ENCODE data around the gene MAP1LC3A. TPM values are rescaled to one million over a fixed set of nuclear protein-coding genes. Genes with fewer than 3 reads are reported as not detected.

Gene MAP1LC3A
- total RNA-seq, 2 experiments from 2014 or later, result 4.6 to 5.6 TPM

DNA sequence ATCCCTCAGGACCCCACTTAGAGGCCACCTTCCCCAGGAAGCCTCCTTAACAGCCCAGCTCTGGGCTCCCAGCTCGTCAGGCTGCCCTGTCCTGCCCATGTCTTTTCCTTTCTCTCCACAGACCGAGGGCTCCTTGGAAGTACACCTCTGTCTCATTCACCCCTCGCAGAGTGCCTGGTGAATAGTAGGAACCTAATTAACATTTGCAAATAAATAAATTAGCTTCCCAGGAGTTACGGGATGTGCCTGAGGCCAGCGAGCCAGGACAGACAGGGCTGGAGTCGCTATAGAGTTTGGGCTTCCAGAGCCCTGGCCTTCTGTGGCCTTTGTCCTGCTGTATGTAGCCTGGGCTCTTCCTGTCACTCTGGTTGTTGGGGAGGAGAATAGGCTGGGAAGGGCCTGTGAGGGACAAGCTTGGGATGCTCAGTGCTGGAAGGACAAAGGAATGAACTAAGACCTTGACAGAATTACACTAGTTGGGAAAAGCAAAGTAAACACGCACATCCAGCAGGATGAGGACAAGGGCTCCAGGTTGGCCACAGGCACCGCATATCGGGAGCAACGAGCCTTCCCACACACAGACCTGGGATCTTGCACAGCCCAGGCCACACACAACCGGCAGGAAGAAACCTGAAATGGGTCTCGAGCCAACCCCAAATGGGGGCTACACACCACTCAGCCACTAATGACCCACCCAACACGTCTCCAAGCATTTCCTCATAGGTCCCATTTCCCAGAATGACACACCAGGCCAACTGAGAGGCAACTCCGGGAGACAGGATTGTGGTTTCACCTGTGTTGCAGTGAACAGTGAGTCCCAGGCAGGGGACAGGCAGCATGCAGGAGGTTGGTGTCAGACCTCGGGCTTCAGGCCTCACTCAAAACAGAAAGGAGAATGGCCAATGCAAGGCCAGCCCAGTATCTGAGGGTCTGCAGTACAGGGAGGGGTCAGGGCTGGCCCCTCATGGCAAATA lies 9.7 kb downstream of the MAP1LC3A start:
- Mint-ChIP-seq H3K9me3 (no peaks in the 10 kb centered on the region), H3K36me3 (peaks cover 8% of the 10 kb centered on the region), H3K27ac (no peak overlapping the region), H3K4me3 (no peak overlapping the region), H3K27me3 (no peaks in the 10 kb centered on the region), H3K4me1 (ENCODE audit: low read depth) (peaks cover 11% of the 10 kb centered on the region)
- ChIA-PET CTCF (interaction anchor here (1.6 kb wide), 1 partner anchor 255 kb away, joined by 4 read pairs; no protein-coding TSS in a partner anchor), POLR2A (no interaction called here)
- intact Hi-C loops (cut with micrococcal nuclease), result no loop called here
- no peak for DNase-seq

DNA sequence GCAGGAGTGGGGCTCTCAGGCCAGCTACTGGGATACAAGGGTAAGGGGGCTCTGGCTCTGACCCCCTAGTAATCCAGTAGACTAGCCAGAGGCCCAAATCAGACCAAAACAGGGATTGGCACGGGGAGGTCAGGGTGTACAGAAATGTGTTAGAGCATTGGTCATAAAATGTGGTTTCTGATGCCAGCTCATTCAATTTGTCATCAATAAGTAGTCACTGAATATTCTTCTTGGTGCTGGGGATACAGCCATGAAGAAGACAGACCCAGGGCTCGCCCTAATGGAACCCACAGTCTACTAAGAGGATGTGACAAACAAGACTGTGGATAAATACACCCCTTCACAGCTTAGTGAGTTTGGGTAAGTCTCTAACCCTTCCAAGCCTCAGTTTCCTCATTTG lies 11.1 kb downstream of the MAP1LC3A start:
- Mint-ChIP-seq H3K9me3 (no peaks in the 10 kb centered on the region), H3K36me3 (peaks cover 13% of the 10 kb centered on the region), H3K27ac (no peak overlapping the region), H3K4me1 (ENCODE audit: low read depth) (peaks cover 11% of the 10 kb centered on the region), H3K27me3 (no peaks in the 10 kb centered on the region), H3K4me3 (no peak overlapping the region)
- intact Hi-C loops (cut with micrococcal nuclease), result no loop called here
- no peak for DNase-seq
- ChIA-PET CTCF (interaction anchor here (1.3 to 1.6 kb wide), 2 partner anchors 200 to 257 kb away, joined by 3 to 4 read pairs; no protein-coding TSS in a partner anchor), POLR2A (interaction anchor here (0.6 kb wide), 1 partner anchor 170 kb away, joined by 3 read pairs; no protein-coding TSS in a partner anchor)

DNA sequence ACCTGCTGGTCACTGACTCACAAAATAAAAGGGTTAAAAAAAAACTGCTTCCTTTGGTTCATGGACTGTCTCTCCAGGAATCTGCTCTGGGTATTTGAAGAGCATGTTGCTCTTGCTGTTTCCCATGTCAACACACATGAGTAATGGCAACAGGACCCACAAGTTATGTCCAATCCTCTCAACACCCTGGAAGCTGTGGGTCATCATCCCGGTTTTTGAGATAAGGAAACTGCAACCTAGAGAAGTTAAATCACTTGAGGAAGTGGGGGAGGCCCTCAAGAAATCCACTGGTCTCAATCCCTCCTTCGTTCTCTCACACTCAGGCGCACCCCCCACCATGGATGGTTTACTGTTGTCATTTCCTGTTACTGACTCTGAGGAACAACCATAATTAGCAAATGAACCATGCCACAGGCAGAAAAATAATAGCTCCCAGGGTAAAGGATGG lies 12.4 kb downstream of the MAP1LC3A start:
- H3K4me1 Mint-ChIP-seq (ENCODE audit: low read depth), result peaks cover 11% of the 10 kb centered on the region
- no peak for DNase-seq
- ChIA-PET POLR2A (no interaction called here), CTCF (interaction anchor here (1.2 to 1.3 kb wide), 2 partner anchors 40 to 199 kb away, joined by 3 read pairs; no protein-coding TSS in a partner anchor)
- H3K9me3 Mint-ChIP-seq, result no peaks in the 10 kb centered on the region
- intact Hi-C loops (cut with micrococcal nuclease), result no loop called here
- peaks cover 16% of the 10 kb centered on the region for H3K36me3 Mint-ChIP-seq
- peak overlapping the region; percentile 69 for H3K27ac Mint-ChIP-seq
- no peaks in the 10 kb centered on the region for H3K27me3 Mint-ChIP-seq
- H3K4me3 Mint-ChIP-seq, result no peak overlapping the region

DNA sequence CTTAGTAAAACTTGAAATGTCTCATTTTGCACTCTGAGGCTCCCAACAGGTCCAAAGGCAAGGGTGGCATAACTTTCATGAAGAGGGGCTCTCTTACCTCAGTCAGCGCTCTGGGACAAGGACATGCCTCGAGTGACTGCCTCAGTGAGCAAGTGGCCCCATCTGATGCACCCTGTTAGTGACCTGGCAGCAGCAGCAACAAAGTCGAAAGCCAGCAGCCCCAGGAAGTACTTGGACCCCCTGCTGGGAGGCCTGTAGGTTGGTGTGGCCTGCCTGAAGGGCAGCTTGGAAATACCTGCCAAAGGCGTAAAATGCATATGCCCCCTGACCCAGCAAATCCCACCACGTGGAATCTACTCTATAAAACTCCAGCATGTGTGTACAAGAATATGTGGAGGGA lies 13.2 kb downstream of the MAP1LC3A start:
- DNase-seq, result no peak
- Mint-ChIP-seq H3K36me3 (peaks cover 16% of the 10 kb centered on the region), H3K4me3 (no peak overlapping the region), H3K4me1 (ENCODE audit: low read depth) (peaks cover 11% of the 10 kb centered on the region), H3K27me3 (no peaks in the 10 kb centered on the region), H3K27ac (no peak overlapping the region), H3K9me3 (no peaks in the 10 kb centered on the region)
- POLR2A ChIA-PET, result no interaction called here
- CTCF ChIA-PET, result no interaction called here
- intact Hi-C loops (cut with micrococcal nuclease), result no loop called here

- Mint-ChIP-seq H3K27me3 (no peaks in the 10 kb centered on the region), H3K9me3 (no peaks in the 10 kb centered on the region), H3K27ac (no peak overlapping the region), H3K4me3 (no peak overlapping the region), H3K36me3 (peaks cover 16% of the 10 kb centered on the region), H3K4me1 (ENCODE audit: low read depth) (peaks cover 11% of the 10 kb centered on the region)
- CTCF ChIA-PET, result interaction anchor here (1.6 kb wide), 1 partner anchor 35 kb away, joined by 7 read pairs; no protein-coding TSS in a partner anchor
- intact Hi-C loops (cut with micrococcal nuclease), result no loop called here
- DNase-seq, result no peak
- POLR2A ChIA-PET, result no interaction called here
Observed at GRCh38 chr20:34573541-34574300, 15.2 kb downstream of the MAP1LC3A start.

- H3K4me3 Mint-ChIP-seq, result no peak overlapping the region
- no peak for DNase-seq
- no peaks in the 10 kb centered on the region for H3K27me3 Mint-ChIP-seq
- H3K4me1 Mint-ChIP-seq (ENCODE audit: low read depth), result peaks cover 11% of the 10 kb centered on the region
- no peaks in the 10 kb centered on the region for H3K9me3 Mint-ChIP-seq
- CTCF ChIA-PET, result interaction anchor here (1.1 to 1.6 kb wide), 2 partner anchors 33 to 36 kb away, joined by 4 to 7 read pairs; no protein-coding TSS in a partner anchor
- peaks cover 16% of the 10 kb centered on the region for H3K36me3 Mint-ChIP-seq
- no peak overlapping the region for H3K27ac Mint-ChIP-seq
- intact Hi-C loops (cut with micrococcal nuclease), result no loop called here
- POLR2A ChIA-PET, result no interaction called here
Observed at GRCh38 chr20:34574426-34574825, 15.9 kb downstream of the MAP1LC3A start.

DNA sequence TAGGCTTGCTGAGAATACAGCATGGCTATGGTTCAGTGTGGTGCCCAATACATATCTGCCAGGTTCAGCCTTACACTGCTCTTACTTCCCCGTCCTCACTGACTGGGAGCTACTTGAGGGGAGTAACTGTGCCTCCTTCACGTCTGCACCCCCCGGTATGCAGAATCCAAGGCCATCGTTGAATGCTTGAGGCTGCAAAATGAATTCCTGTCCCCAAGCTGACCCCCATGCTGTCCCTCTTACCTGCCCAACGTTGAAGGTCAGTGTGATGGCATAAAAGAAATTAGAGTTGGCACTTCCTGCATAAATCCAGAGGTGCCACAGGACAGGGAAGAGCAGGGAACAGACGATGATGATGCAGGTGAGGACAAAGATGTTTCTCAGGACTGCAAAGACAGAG lies 16.3 kb downstream of the MAP1LC3A start:
- POLR2A ChIA-PET, result no interaction called here
- Mint-ChIP-seq H3K4me3 (no peak overlapping the region), H3K36me3 (peaks cover 18% of the 10 kb centered on the region), H3K4me1 (ENCODE audit: low read depth) (peaks cover 15% of the 10 kb centered on the region), H3K27me3 (no peaks in the 10 kb centered on the region), H3K9me3 (no peaks in the 10 kb centered on the region), H3K27ac (no peak overlapping the region)
- no peak for DNase-seq
- intact Hi-C loops (cut with micrococcal nuclease), result no loop called here
- CTCF ChIA-PET, result interaction anchor here (1.1 kb wide), 1 partner anchor 33 kb away, joined by 4 read pairs; no protein-coding TSS in a partner anchor

- Mint-ChIP-seq H3K36me3 (peaks cover 18% of the 10 kb centered on the region), H3K27ac (no peak overlapping the region), H3K27me3 (no peaks in the 10 kb centered on the region), H3K9me3 (no peaks in the 10 kb centered on the region), H3K4me3 (no peak overlapping the region), H3K4me1 (ENCODE audit: low read depth) (peaks cover 19% of the 10 kb centered on the region)
- ChIA-PET POLR2A (no interaction called here), CTCF (interaction anchor here (1.1 kb wide), 1 partner anchor 34 kb away, joined by 4 read pairs; no protein-coding TSS in a partner anchor)
- intact Hi-C loops (cut with micrococcal nuclease), result no loop called here
- DNase-seq, result no peak
Observed at GRCh38 chr20:34575271-34575670, 16.8 kb downstream of the MAP1LC3A start.

GRCh38 chr20:34575756-34576155 lies 17.2 kb downstream of the MAP1LC3A start:
- POLR2A ChIA-PET, result no interaction called here
- CTCF ChIA-PET, result no interaction called here
- H3K4me3 Mint-ChIP-seq, result no peak overlapping the region
- H3K9me3 Mint-ChIP-seq, result no peaks in the 10 kb centered on the region
- intact Hi-C loops (cut with micrococcal nuclease), result no loop called here
- DNase-seq, result no peak
- peaks cover 22% of the 10 kb centered on the region for H3K36me3 Mint-ChIP-seq
- no peak overlapping the region for H3K27ac Mint-ChIP-seq
- H3K27me3 Mint-ChIP-seq, result no peaks in the 10 kb centered on the region
- peaks cover 23% of the 10 kb centered on the region for H3K4me1 Mint-ChIP-seq (ENCODE audit: low read depth)

DNA sequence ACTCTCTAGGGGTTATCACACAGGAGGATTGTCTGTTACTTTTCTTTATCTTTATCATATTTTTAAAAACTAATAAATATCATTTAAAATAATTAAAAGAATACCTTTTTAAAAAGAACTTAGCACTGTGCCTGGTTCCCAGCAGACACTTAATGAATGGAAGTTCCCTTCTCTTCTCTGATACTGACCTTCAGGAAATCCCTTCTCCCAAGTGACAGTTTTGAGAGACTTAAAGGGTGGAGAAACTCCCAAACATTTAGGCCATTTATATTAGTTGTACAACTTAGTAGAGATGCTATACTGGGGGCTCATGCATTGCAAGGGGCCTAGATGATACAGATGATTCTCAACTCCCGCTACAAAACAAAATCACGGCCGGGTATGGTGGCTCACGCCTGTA lies 18.5 kb downstream of the MAP1LC3A start:
- Mint-ChIP-seq H3K9me3 (no peaks in the 10 kb centered on the region), H3K4me3 (no peak overlapping the region), H3K27me3 (no peaks in the 10 kb centered on the region), H3K36me3 (peaks cover 21% of the 10 kb centered on the region), H3K27ac (no peak overlapping the region), H3K4me1 (ENCODE audit: low read depth) (peaks cover 27% of the 10 kb centered on the region)
- ChIA-PET CTCF (no interaction called here), POLR2A (no interaction called here)
- intact Hi-C loops (cut with micrococcal nuclease), result no loop called here
- DNase-seq, result no peak

GRCh38 chr20:34578025-34578424 lies 19.5 kb downstream of the MAP1LC3A start:
- intact Hi-C loops (cut with micrococcal nuclease), result no loop called here
- Mint-ChIP-seq H3K4me1 (ENCODE audit: low read depth) (peaks cover 31% of the 10 kb centered on the region), H3K27me3 (no peaks in the 10 kb centered on the region), H3K36me3 (peaks cover 21% of the 10 kb centered on the region), H3K4me3 (no peak overlapping the region), H3K27ac (no peak overlapping the region), H3K9me3 (no peaks in the 10 kb centered on the region)
- DNase-seq, result no peak
- ChIA-PET POLR2A (no interaction called here), CTCF (interaction anchor here (1.2 kb wide), 1 partner anchor 192 kb away, joined by 3 read pairs; no protein-coding TSS in a partner anchor)

DNA sequence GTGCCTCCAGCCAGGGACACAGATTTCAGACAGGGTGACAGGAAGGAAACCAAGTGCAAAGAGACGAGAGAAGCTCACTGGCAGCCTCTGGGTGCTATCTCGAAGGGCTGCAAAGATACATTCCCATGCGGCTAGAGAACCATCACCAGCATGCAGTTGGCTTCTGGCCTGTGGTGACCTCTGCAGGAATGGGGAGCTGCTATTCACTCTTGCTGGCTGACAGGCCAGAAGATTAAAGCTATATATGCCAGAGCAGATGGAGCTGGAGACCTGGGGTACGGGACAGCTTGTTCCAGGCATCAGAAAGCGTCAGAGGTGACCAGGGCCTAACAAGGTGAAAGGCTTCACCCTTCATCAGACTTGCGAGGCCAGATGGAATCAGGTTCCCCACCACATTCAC lies 20.0 kb downstream of the MAP1LC3A start:
- H3K36me3 Mint-ChIP-seq, result peaks cover 21% of the 10 kb centered on the region
- H3K4me3 Mint-ChIP-seq, result no peak overlapping the region
- intact Hi-C loops (cut with micrococcal nuclease), result no loop called here
- no peak overlapping the region for H3K27ac Mint-ChIP-seq
- no peak for DNase-seq
- H3K27me3 Mint-ChIP-seq, result no peaks in the 10 kb centered on the region
- ChIA-PET CTCF (interaction anchor here (1.2 kb wide), 1 partner anchor 191 kb away, joined by 3 read pairs; no protein-coding TSS in a partner anchor), POLR2A (no interaction called here)
- H3K4me1 Mint-ChIP-seq (ENCODE audit: low read depth), result peaks cover 31% of the 10 kb centered on the region
- no peaks in the 10 kb centered on the region for H3K9me3 Mint-ChIP-seq

Data from activated CD4-positive, alpha-beta memory T cell treated with anti-CD3 and anti-CD28 coated beads for 36 hours (primary cell).